Natural killer cell (primary cell): ENCODE measurements around the gene BNIP3. TPM values are rescaled to one million over a fixed set of nuclear protein-coding genes. Genes with fewer than 3 reads are reported as not detected.

Experiments used
- ATAC-seq, 3 donors: fragments of 150-1000 bp in 2 of 3; fragments of 200-7000 bp in 1 of 3; cut with Tn5 transposase; 1 replicate in 1 of 3; 2 replicates in 2 of 3; pipeline ENCODE4 v1.10.0; 2021; ENCODE audit warnings: mild to moderate bottlenecking in 2 of 3, moderate library complexity in 2 of 3
- DNase-seq, 2 donors: peaks; one replicate each; pipeline versions ENCODE4 v3.0.0 to v3.0.0-alpha.2; 2013 to 2021; ENCODE audit warnings: mixed read lengths in 1 of 2
- H3K27ac ChIP-seq: one replicate; pipeline ENCODE4 v1.5.1; 2013; ENCODE audit warnings: mild to moderate bottlenecking, low read length
- H3K27me3 ChIP-seq: one replicate; pipeline ENCODE4 v1.6.1; 2013; ENCODE audit warnings: low read length; ENCODE audit not compliant: control insufficient read depth, insufficient read depth
- H3K36me3 ChIP-seq: one replicate; pipeline ENCODE4 v1.6.1; 2013; ENCODE audit warnings: low read length; ENCODE audit not compliant: control insufficient read depth, insufficient read depth
- H3K4me1 ChIP-seq: one replicate; pipeline ENCODE4 v1.6.1; 2013; ENCODE audit warnings: low read length; ENCODE audit not compliant: control insufficient read depth, insufficient read depth
- H3K4me3 ChIP-seq: one replicate; pipeline ENCODE4 v1.5.1; 2013; ENCODE audit warnings: low read length
- H3K9me3 ChIP-seq: one replicate; pipeline ENCODE4 v1.6.1; 2013; ENCODE audit warnings: low read length; ENCODE audit not compliant: control insufficient read depth, insufficient read depth
- H3K27ac Mint-ChIP-seq, 2 donors: one replicate each; pipeline ENCODE4 v1.8.0; 2022; ENCODE audit warnings: mild to moderate bottlenecking in 2 of 2, mixed read lengths in 2 of 2, moderate library complexity in 1 of 2
- H3K27me3 Mint-ChIP-seq, 2 donors: one replicate each; pipeline ENCODE4 v1.8.0; 2022; ENCODE audit warnings: low read depth in 2 of 2, mixed read lengths in 2 of 2
- H3K36me3 Mint-ChIP-seq: one replicate; pipeline ENCODE4 v1.8.0; 2022; ENCODE audit warnings: mixed read lengths
- H3K4me1 Mint-ChIP-seq, 2 donors: one replicate each; pipeline ENCODE4 v1.8.0; 2022; ENCODE audit warnings: mixed read lengths in 2 of 2
- H3K4me3 Mint-ChIP-seq: one replicate; pipeline ENCODE4 v1.8.0; 2022; ENCODE audit warnings: mild to moderate bottlenecking, moderate library complexity, mixed read lengths
- H3K9me3 Mint-ChIP-seq, 2 donors: one replicate each; pipeline ENCODE4 v1.8.0; 2022; ENCODE audit warnings: mixed read lengths in 2 of 2
- WGBS: methylation state at CpG from one replicate; pipeline ENCODE4 v1.1.7; 2013; ENCODE audit warnings: missing lambda C conversion rate; ENCODE audit not compliant: insufficient coverage; 5-methylcytosine and 5-hydroxymethylcytosine counted together
- intact Hi-C: fragments of 100-400 bp; cut with micrococcal nuclease; formaldehyde crosslinking; loops from one replicate; pipeline ENCODE4 v1.14.2; 2022
- total RNA-seq, 4 donors: library from RNA; stranded (reverse); fragments of 120-200 nt in 1 of 4; gene quantifications; one replicate each; pipeline versions ENCODE4 v1.2.3 to v1.2.4, GENCODE V29; 2013 to 2022
- TF ChIP-seq, protein P1 (sequence below): fragments of 200-600 bp; IDR thresholded peaks from one replicate; pipeline ENCODE4 v1.8.0; 2022; ENCODE audit warnings: antibody characterized with exemption

BNIP3 gene
- total RNA-seq, 3 donors from 2014 or later (not counting 1 experiment from before 2014, with no cell fraction given): 9.9 to 12.9 (median 12.1) TPM

DNA sequence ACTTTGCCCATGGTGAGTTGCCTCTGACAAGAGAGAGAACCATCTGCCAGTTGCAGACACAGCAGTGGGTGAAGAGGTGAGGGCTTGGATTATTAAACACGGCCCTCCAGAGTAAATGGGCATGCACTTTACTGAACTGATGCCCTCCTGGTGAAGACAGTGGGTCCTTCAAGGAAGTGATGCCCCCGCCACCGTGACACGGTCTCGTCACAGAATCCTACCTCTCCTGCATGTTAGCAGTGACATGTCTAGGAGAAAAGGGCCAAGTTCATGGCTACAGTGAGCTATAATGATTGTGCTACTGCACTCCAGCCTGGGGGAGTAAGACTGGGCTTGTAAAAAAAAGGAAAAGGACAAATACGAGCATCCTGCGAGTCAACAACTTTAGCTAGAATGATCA is 2.4 kb downstream of the BNIP3 start:
- Mint-ChIP-seq H3K4me1 (peaks cover 32 to 57% of the 10 kb centered on the region in 2 donors), H3K27ac (peak overlapping the region in 1 of 2 donors; percentile 49), H3K36me3 (no peaks in the 10 kb centered on the region), H3K27me3 (no peaks in the 10 kb centered on the region), H3K4me3 (peak overlapping the region; percentile 62), H3K9me3 (no peaks in the 10 kb centered on the region)
- H3K9me3 ChIP-seq: no peaks in the 10 kb centered on the region
- no peak overlapping the region for H3K27ac ChIP-seq
- H3K4me3 ChIP-seq: no peak overlapping the region
- WGBS: 87% methylated on average over 7 of the region's 7 CpGs
- no peak for ATAC-seq
- intact Hi-C loops: no loop called here
- no peak for DNase-seq
- no peaks in the 10 kb centered on the region for H3K36me3 ChIP-seq
- TF ChIP-seq, protein P1, sequence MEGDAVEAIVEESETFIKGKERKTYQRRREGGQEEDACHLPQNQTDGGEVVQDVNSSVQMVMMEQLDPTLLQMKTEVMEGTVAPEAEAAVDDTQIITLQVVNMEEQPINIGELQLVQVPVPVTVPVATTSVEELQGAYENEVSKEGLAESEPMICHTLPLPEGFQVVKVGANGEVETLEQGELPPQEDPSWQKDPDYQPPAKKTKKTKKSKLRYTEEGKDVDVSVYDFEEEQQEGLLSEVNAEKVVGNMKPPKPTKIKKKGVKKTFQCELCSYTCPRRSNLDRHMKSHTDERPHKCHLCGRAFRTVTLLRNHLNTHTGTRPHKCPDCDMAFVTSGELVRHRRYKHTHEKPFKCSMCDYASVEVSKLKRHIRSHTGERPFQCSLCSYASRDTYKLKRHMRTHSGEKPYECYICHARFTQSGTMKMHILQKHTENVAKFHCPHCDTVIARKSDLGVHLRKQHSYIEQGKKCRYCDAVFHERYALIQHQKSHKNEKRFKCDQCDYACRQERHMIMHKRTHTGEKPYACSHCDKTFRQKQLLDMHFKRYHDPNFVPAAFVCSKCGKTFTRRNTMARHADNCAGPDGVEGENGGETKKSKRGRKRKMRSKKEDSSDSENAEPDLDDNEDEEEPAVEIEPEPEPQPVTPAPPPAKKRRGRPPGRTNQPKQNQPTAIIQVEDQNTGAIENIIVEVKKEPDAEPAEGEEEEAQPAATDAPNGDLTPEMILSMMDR: no peak
- no peaks in the 10 kb centered on the region for H3K27me3 ChIP-seq
- H3K4me1 ChIP-seq: peaks cover 13% of the 10 kb centered on the region

DNA sequence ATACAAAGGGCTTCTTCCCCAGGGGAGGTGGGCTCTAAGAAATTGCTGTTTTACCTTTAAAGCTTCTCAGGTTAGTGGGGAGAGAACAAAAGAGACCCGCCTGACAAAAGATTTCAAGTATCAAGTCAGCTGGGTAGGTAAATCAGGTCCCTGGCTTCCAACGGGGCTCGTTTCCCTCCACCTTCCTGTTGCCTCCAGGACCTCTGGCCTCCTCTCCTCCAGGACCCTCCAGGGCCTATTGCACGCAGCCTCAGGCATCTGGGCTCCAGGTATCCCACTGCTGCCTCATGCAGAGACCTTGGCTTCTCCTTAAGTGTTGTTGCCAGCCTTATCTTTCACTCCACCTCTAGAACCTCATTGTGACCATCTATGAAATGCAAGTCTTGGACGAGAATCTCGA is 2.9 kb downstream of the BNIP3 start:
- H3K36me3 ChIP-seq: no peaks in the 10 kb centered on the region
- Mint-ChIP-seq H3K9me3 (no peaks in the 10 kb centered on the region), H3K27ac (peak overlapping the region in 1 of 2 donors; percentile 49), H3K27me3 (no peaks in the 10 kb centered on the region), H3K4me1 (peaks cover 35 to 60% of the 10 kb centered on the region in 2 donors), H3K4me3 (no peak overlapping the region), H3K36me3 (no peaks in the 10 kb centered on the region)
- no peaks in the 10 kb centered on the region for H3K27me3 ChIP-seq
- TF ChIP-seq, protein P1: no peak
- DNase-seq (no peak), ATAC-seq (no peak)
- peaks cover 14% of the 10 kb centered on the region for H3K4me1 ChIP-seq
- WGBS: 84% methylated on average over 6 of the region's 6 CpGs
- H3K4me3 ChIP-seq: no peak overlapping the region
- intact Hi-C loops: no loop called here
- H3K9me3 ChIP-seq: no peaks in the 10 kb centered on the region
- no peak overlapping the region for H3K27ac ChIP-seq

DNA sequence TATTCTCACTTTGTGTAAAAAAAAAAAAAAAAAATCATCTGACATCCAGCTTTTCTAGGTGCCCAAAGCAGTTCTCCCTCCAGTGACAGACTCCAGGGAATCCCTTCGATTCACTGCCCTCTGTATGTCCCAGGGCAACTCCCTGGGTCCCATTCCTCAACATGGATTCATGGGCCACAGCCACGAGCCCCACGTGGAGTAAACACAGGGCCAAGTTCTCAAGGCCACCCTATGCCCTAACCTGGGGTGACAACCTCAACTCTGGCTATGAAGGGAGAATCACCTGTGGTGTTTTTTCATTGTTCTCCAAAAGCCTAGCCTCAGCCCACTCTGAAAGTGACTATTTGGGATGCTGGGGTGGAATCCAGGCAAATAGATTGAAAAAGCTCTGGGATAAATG is 3.4 kb downstream of the BNIP3 start:
- no peak overlapping the region for H3K4me3 ChIP-seq
- H3K27me3 ChIP-seq: no peaks in the 10 kb centered on the region
- Mint-ChIP-seq H3K9me3 (no peaks in the 10 kb centered on the region), H3K4me3 (no peak overlapping the region), H3K27me3 (no peaks in the 10 kb centered on the region), H3K36me3 (no peaks in the 10 kb centered on the region), H3K27ac (no peak overlapping the region), H3K4me1 (peaks cover 40 to 65% of the 10 kb centered on the region in 2 donors)
- H3K27ac ChIP-seq: no peak overlapping the region
- no peaks in the 10 kb centered on the region for H3K9me3 ChIP-seq
- WGBS: 96% methylated on average over 3 of the region's 3 CpGs
- TF ChIP-seq, protein P1: no peak
- H3K4me1 ChIP-seq: peaks cover 19% of the 10 kb centered on the region
- no peaks in the 10 kb centered on the region for H3K36me3 ChIP-seq
- ATAC-seq (no peak), DNase-seq (no peak)
- intact Hi-C loops: no loop called here
